OCI-LY1 (cell line): Measurements from ENCODE around the gene WWOX.

Experiments used
- CTCF ChIP-seq: fragments of 200-600 bp; sonication (generic), shearing (Covaris generic); IDR thresholded peaks from 2 replicates; pipeline ENCODE4 v1.5.1; 2017; ENCODE audit warnings: mild to moderate bottlenecking, antibody characterized with exemption, low read length, moderate library complexity, mixed read lengths
- EZH2 ChIP-seq: fragments of 200-600 bp; sonication (generic), shearing (Covaris generic); IDR thresholded peaks from 2 replicates; pipeline ENCODE4 v1.8.0; 2017; ENCODE audit warnings: borderline replicate concordance, mixed run types, mild to moderate bottlenecking, antibody characterized with exemption, low read length, moderate library complexity, mixed read lengths

DNA sequence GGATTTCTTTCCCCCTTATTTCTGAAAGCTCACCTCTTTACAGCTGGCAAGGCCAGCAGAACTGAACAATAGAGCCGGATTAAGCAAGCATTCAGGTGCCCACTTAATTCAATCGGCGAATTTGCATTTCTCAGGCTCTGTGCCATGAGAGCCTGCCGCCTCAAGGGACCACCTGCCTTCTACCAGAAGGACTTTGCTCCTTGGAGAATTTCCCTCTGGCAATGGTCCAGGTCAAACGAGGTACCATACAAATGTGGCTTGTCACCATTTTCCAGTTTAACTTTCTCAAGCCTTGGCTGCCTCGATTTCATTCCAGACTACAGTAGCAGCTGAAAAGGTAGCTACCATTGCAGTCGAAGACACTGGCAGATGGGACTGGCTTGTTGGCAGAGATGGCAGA lies 967.1 kb downstream of the WWOX start:
- TF ChIP-seq CTCF (no peak), EZH2 (no peak)
